Uterus (tissue), 4 donors: ENCODE results near the gene ABAT. TPM values are rescaled to one million over a fixed set of nuclear protein-coding genes. Genes with fewer than 3 reads are reported as not detected.

Experiments used
- DNase-seq, 2 donors: peaks; one replicate each; pipeline ENCODE4 v3.0.0-alpha.2; 2019 to 2020
- H3K27ac ChIP-seq, 2 donors: fragments of 200-600 bp; sonication (generic); 1 replicate in 1 of 2; 2 replicates in 1 of 2; pipeline ENCODE4 v1.5.1; 2016 to 2018
- H3K27me3 ChIP-seq, 2 donors: fragments of 200-600 bp; sonication (generic); one replicate each; pipeline ENCODE4 v1.5.1; 2018 to 2019; ENCODE audit warnings: control low read depth in 1 of 2
- H3K36me3 ChIP-seq, 2 donors: fragments of 200-600 bp; sonication (generic); one replicate each; pipeline ENCODE4 v1.5.1; 2019; ENCODE audit warnings: control low read depth in 1 of 2
- H3K4me1 ChIP-seq, 2 donors: fragments of 200-600 bp; sonication (generic); one replicate each; pipeline ENCODE4 v1.5.1; 2018 to 2019; ENCODE audit warnings: control low read depth in 1 of 2
- H3K4me3 ChIP-seq, 2 donors: fragments of 200-600 bp; sonication (generic); 1 replicate in 1 of 2; 2 replicates in 1 of 2; pipeline ENCODE4 v1.5.1; 2018 to 2019; ENCODE audit warnings: mild to moderate bottlenecking in 1 of 2
- H3K9me3 ChIP-seq, 2 donors: fragments of 200-600 bp; sonication (generic); one replicate each; pipeline ENCODE4 v1.5.1; 2019; ENCODE audit warnings: control low read depth in 1 of 2
- POLR2A ChIP-seq, 2 donors: fragments of 450-650 bp; IDR thresholded peaks; one replicate each; pipeline ENCODE4 v1.6.1; 2016; ENCODE audit warnings: antibody characterized with exemption in 2 of 2, mild to moderate bottlenecking in 1 of 2, moderate library complexity in 1 of 2
- intact Hi-C: fragments of 100-400 bp; cut with DNase I; formaldehyde crosslinking; loops from one replicate; pipeline ENCODE4 v1.15.1; 2023; ENCODE audit warnings: low total_unique reads
- total RNA-seq, 4 donors: library from RNA; depleted of rRNA in 3 of 4; stranded (reverse); fragments of >200 nt in 3 of 4; gene quantifications; one replicate each; pipeline versions ENCODE4 v1.1.0 to v1.2.4, GENCODE V29; 2014 to 2023
- TF ChIP-seq, protein P1 (sequence below), 4 experiments: fragments of 200-600 bp in 2 of 4; fragments of 450-650 bp in 2 of 4; sonication (generic) in 2 of 4; IDR thresholded peaks; one replicate each; pipeline ENCODE4 v1.5.1; 2016 to 2019; ENCODE audit warnings: antibody characterized with exemption in 4 of 4, mild to moderate bottlenecking in 2 of 4, moderate library complexity in 1 of 4
- donor health status: DM: yes; HTN: yes; CAD: no.

Gene ABAT
- total RNA-seq, 4 donors from 2014 or later, result 1.0 to 11.0 (median 6.7) TPM

GRCh38 chr16:8760021-8760420 is 85.6 kb downstream of the ABAT start:
- no peaks in the 10 kb centered on the region for H3K4me1 ChIP-seq
- H3K27ac ChIP-seq, result no peak overlapping the region
- H3K27me3 ChIP-seq, result no peaks in the 10 kb centered on the region
- H3K4me3 ChIP-seq, result no peak overlapping the region
- H3K9me3 ChIP-seq, result no peaks in the 10 kb centered on the region
- intact Hi-C loops, result no loop called here
- H3K36me3 ChIP-seq, result no peaks in the 10 kb centered on the region
- no peak for DNase-seq
- no peak for TF ChIP-seq POLR2A (IDR thresholded peaks at IDR 0.05)
- TF ChIP-seq, protein P1, sequence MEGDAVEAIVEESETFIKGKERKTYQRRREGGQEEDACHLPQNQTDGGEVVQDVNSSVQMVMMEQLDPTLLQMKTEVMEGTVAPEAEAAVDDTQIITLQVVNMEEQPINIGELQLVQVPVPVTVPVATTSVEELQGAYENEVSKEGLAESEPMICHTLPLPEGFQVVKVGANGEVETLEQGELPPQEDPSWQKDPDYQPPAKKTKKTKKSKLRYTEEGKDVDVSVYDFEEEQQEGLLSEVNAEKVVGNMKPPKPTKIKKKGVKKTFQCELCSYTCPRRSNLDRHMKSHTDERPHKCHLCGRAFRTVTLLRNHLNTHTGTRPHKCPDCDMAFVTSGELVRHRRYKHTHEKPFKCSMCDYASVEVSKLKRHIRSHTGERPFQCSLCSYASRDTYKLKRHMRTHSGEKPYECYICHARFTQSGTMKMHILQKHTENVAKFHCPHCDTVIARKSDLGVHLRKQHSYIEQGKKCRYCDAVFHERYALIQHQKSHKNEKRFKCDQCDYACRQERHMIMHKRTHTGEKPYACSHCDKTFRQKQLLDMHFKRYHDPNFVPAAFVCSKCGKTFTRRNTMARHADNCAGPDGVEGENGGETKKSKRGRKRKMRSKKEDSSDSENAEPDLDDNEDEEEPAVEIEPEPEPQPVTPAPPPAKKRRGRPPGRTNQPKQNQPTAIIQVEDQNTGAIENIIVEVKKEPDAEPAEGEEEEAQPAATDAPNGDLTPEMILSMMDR (IDR thresholded peaks at IDR 0.05), result no peak

DNA sequence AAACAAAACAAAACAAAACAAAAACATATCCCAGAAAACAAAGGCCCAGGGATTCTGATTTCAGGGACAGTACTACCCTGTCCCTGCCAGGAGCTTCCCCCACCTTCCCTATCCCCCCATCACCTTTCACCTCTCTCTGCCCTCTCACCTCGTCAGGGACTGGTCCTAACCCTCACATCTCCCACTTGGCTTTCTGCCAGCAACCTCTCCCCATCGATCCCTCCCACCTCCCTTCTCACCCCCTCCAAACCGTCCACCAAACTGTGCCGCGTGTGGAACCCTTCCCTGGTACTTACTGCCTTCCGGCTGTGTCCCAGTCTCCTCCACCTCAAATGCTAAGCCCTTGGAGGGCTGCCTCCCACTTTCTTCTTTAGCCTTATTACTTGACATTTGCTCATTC is 86.7 kb downstream of the ABAT start:
- Histone ChIP-seq H3K27ac (no peak overlapping the region), H3K4me1 (no peaks in the 10 kb centered on the region), H3K9me3 (no peaks in the 10 kb centered on the region), H3K36me3 (no peaks in the 10 kb centered on the region), H3K4me3 (no peak overlapping the region), H3K27me3 (no peaks in the 10 kb centered on the region)
- TF ChIP-seq POLR2A (IDR thresholded peaks at IDR 0.05), result no peak
- TF ChIP-seq, protein P1 (IDR thresholded peaks at IDR 0.05), result no peak
- intact Hi-C loops, result no loop called here
- DNase-seq, result no peak

DNA sequence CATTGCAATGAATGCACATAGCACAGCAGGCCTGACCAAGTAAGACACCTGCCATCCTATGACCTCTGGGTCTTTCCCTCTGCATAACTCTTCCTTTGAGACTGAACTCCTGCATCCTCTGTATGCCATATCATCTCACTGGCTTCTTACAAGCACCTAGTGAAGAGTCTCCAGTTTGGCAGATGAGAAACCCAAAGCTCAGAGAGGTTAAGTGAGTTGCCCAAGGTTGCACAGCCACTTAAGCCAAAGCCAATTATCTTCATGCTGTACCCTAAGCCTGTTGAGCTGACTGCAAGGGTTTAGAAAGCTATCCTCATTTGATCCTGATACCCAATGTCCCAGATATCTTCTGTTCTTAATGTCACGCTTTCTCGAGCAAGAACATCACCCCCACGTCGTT is 87.8 kb downstream of the ABAT start:
- Histone ChIP-seq H3K4me3 (no peak overlapping the region), H3K9me3 (no peaks in the 10 kb centered on the region), H3K27me3 (no peaks in the 10 kb centered on the region), H3K27ac (no peak overlapping the region), H3K36me3 (no peaks in the 10 kb centered on the region), H3K4me1 (no peaks in the 10 kb centered on the region)
- TF ChIP-seq, protein P1 (IDR thresholded peaks at IDR 0.05), result no peak
- TF ChIP-seq POLR2A (IDR thresholded peaks at IDR 0.05), result no peak
- no peak for DNase-seq
- intact Hi-C loops, result no loop called here

GRCh38 chr16:8763083-8763482 is 88.7 kb downstream of the ABAT start:
- Histone ChIP-seq H3K4me3 (no peak overlapping the region), H3K4me1 (no peaks in the 10 kb centered on the region), H3K9me3 (no peaks in the 10 kb centered on the region), H3K27me3 (no peaks in the 10 kb centered on the region), H3K36me3 (no peaks in the 10 kb centered on the region), H3K27ac (no peak overlapping the region)
- intact Hi-C loops, result no loop called here
- TF ChIP-seq, protein P1 (IDR thresholded peaks at IDR 0.05), result no peak
- no peak for TF ChIP-seq POLR2A (IDR thresholded peaks at IDR 0.05)
- no peak for DNase-seq

- Histone ChIP-seq H3K9me3 (no peaks in the 10 kb centered on the region), H3K27me3 (no peaks in the 10 kb centered on the region), H3K4me3 (no peak overlapping the region), H3K27ac (no peak overlapping the region), H3K36me3 (no peaks in the 10 kb centered on the region), H3K4me1 (no peaks in the 10 kb centered on the region)
- TF ChIP-seq, protein P1 (IDR thresholded peaks at IDR 0.05), result no peak
- TF ChIP-seq POLR2A (IDR thresholded peaks at IDR 0.05), result no peak
- intact Hi-C loops, result no loop called here
- no peak for DNase-seq
Measured at GRCh38 chr16:8763899-8764298, 89.5 kb downstream of the ABAT start.
